Neural progenitor cell (in vitro differentiated cells): Measurements from ENCODE around the gene CHD8.

Source experiments
- CTCF ChIP-seq: fragments of 200-600 bp; sonication (generic); IDR thresholded peaks from 2 replicates; pipeline ENCODE4 v1.5.1; 2017; ENCODE audit warnings: antibody characterized with exemption, mild to moderate bottlenecking
- EZH2 ChIP-seq: fragments of 200-600 bp; sonication (generic); IDR thresholded peaks from 2 replicates; pipeline ENCODE4 v1.6.1; 2017; ENCODE audit warnings: antibody characterized with exemption, mild to moderate bottlenecking, moderate library complexity

DNA sequence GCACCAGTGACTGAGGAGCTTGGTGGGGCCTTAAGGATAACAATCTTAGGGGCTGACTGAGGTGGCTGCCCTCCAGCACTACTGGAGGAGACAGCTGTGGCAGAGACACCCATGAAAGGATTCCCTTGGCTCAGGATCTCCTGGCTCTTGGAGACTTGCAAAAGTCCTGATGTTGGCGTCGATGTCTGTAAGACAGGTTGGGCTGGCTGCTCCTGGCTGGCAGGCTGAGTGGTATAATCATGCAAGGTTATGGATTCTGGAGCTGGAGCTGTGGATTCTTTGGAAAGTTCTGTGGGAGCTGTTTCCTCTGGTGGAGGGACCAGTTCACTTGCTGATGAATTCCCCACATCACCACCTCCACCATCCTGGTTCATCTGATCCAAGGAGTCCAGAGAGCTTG lies 24.8 kb downstream of the CHD8 start:
- TF ChIP-seq CTCF (no peak), EZH2 (no peak)
